HepG2 (cell line): ENCODE results near the gene BCAS1. TPM values are rescaled to one million over a fixed set of nuclear protein-coding genes. Genes with fewer than 3 reads are reported as not detected.
A peak's percentile ranks its signal among the peaks of the same experiment; 100 is the strongest.

Source experiments
- GABPB1 ChIP-seq: IDR thresholded peaks from 2 replicates; pipeline ENCODE4 v1.6.1; 2016; ENCODE audit warnings: mild to moderate bottlenecking, missing genetic modification reagents, moderate library complexity, missing compliant biosample characterization
- NR2F2 ChIP-seq: IDR thresholded peaks from 2 replicates; pipeline ENCODE4 v1.6.1; 2012; ENCODE audit warnings: low read depth, inconsistent platforms, borderline replicate concordance
- RARA ChIP-seq: IDR thresholded peaks from 2 replicates; pipeline ENCODE4 v1.6.1; 2016; ENCODE audit warnings: missing genetic modification reagents, missing compliant biosample characterization
- ZFP36L1 ChIP-seq: sonication (generic); formaldehyde crosslinking; IDR thresholded peaks from 2 replicates; pipeline ENCODE4 v1.8.0; 2022; ENCODE audit warnings: mild to moderate bottlenecking, missing genetic modification reagents, moderate library complexity
- ZMYM3 ChIP-seq: sonication (generic); formaldehyde crosslinking; IDR thresholded peaks from 2 replicates; pipeline ENCODE4 v1.5.1; 2020; ENCODE audit warnings: mild to moderate bottlenecking, missing genetic modification reagents
- ZNF772 ChIP-seq: sonication (generic); formaldehyde crosslinking; IDR thresholded peaks from 2 replicates; pipeline ENCODE4 v1.5.0; 2020; ENCODE audit warnings: mild to moderate bottlenecking, missing genetic modification reagents
- polyA plus RNA-seq, 8 experiments: library from polyadenylated mRNA; depleted of rRNA in 3 of 8; stranded (reverse) in 7 of 8; unstranded in 1 of 8; fragments of >200 nt; fragmentation: Illumina TruSeq in 4 of 8; extraction: Trizol in 4 of 8; gene quantifications; 2 replicates each; pipeline versions ENCODE4 v1.2.1 to v1.2.3, GENCODE V29; 2011 to 2016; ENCODE audit warnings: low read depth in 4 of 8, missing spikeins in 1 of 8, mixed read lengths in 1 of 8; ENCODE audit not compliant: insufficient read depth in 1 of 8
- total RNA-seq, 5 experiments: library from RNA; depleted of rRNA; stranded (reverse); fragments of >200 nt; fragmentation: Illumina TruSeq; extraction: Trizol; gene quantifications; 2 replicates each; pipeline ENCODE4 v1.2.3, GENCODE V29; 2016; ENCODE audit warnings: low read depth in 1 of 5
- TF ChIP-seq, protein P1 (sequence below): sonication (generic); formaldehyde crosslinking; IDR thresholded peaks from 2 replicates; pipeline ENCODE4 v1.4.0; 2020; ENCODE audit warnings: missing genetic modification reagents
- TF ChIP-seq, protein P2 (sequence below): sonication (generic); formaldehyde crosslinking; IDR thresholded peaks from 2 replicates; pipeline ENCODE4 v1.5.1; 2020; ENCODE audit warnings: mild to moderate bottlenecking, missing genetic modification reagents, moderate library complexity

BCAS1 gene
- total and polyA plus RNA-seq, 2 of the 13 experiments (the other 11 are each of a cell fraction or from before 2014, with no cell fraction given): 0.55 to 0.91 TPM

DNA sequence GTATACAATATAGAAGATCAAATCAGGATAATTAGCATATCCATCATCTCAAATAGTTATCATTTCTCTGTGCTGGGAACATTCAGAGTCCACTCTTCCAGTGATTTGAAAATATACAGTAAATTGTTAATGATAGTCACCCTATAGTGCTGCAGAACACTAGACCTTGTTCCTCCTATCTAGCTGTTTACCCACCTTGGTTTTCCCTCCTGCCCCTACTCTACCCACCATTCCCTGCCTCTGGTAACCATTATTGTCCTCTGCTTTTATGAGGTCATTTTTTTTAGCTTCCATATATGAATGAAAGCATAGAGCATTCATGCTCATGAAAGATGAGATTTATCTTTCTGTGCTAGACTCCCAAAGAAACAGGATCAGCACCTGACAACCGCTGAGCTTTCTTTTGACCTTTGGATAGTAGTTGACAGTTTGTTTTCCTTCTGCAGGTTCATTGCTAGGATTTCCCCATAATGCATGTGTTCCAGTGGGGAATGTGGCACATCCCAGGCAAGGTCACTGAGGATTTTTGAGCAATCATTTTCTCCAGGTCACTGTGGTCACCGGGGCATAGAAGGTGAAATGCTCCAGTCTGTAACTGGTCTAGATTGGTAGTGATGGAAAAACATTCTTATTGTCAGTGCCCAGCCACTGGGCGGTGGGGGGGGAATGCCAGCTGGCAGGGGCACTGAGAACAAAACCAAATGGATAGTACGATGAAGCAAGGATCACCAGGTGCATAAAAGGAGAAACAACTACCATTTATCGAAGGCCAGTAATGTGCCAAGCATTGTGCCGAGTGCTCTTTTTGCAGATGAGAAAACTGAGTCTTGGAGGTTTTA lies 33.6 kb upstream of the BCAS1 start (continued):
- TF ChIP-seq, protein P1, sequence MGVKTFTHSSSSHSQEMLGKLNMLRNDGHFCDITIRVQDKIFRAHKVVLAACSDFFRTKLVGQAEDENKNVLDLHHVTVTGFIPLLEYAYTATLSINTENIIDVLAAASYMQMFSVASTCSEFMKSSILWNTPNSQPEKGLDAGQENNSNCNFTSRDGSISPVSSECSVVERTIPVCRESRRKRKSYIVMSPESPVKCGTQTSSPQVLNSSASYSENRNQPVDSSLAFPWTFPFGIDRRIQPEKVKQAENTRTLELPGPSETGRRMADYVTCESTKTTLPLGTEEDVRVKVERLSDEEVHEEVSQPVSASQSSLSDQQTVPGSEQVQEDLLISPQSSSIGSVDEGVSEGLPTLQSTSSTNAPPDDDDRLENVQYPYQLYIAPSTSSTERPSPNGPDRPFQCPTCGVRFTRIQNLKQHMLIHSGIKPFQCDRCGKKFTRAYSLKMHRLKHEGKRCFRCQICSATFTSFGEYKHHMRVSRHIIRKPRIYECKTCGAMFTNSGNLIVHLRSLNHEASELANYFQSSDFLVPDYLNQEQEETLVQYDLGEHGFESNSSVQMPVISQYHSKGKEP (CRISPR knock-in tag): no peak; the same call in 1 of the 2 replicates
- peak; percentile 96 for TF ChIP-seq ZMYM3
- TF ChIP-seq ZNF772: peak; percentile 77
- TF ChIP-seq GABPB1 (CRISPR knock-in tag): peak; percentile 62; the same call in 1 of the 2 replicates
- TF ChIP-seq ZFP36L1 (CRISPR knock-in tag): peak; percentile 50; the same call in 1 of the 2 replicates
- peak; percentile 99 for TF ChIP-seq NR2F2
- TF ChIP-seq, protein P2, sequence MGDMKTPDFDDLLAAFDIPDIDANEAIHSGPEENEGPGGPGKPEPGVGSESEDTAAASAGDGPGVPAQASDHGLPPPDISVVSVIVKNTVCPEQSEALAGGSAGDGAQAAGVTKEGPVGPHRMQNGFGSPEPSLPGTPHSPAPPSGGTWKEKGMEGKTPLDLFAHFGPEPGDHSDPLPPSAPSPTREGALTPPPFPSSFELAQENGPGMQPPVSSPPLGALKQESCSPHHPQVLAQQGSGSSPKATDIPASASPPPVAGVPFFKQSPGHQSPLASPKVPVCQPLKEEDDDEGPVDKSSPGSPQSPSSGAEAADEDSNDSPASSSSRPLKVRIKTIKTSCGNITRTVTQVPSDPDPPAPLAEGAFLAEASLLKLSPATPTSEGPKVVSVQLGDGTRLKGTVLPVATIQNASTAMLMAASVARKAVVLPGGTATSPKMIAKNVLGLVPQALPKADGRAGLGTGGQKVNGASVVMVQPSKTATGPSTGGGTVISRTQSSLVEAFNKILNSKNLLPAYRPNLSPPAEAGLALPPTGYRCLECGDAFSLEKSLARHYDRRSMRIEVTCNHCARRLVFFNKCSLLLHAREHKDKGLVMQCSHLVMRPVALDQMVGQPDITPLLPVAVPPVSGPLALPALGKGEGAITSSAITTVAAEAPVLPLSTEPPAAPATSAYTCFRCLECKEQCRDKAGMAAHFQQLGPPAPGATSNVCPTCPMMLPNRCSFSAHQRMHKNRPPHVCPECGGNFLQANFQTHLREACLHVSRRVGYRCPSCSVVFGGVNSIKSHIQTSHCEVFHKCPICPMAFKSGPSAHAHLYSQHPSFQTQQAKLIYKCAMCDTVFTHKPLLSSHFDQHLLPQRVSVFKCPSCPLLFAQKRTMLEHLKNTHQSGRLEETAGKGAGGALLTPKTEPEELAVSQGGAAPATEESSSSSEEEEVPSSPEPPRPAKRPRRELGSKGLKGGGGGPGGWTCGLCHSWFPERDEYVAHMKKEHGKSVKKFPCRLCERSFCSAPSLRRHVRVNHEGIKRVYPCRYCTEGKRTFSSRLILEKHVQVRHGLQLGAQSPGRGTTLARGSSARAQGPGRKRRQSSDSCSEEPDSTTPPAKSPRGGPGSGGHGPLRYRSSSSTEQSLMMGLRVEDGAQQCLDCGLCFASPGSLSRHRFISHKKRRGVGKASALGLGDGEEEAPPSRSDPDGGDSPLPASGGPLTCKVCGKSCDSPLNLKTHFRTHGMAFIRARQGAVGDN (CRISPR knock-in tag): no peak
- peak; percentile 100 for TF ChIP-seq RARA (CRISPR knock-in tag)
